LoVo (cell line): ENCODE measurements around the gene SPRR5.
A peak's percentile ranks its signal among the peaks of the same experiment; 100 is the strongest.

Experiments
- DNase-seq: peaks from one replicate; pipeline ENCODE4 v3.0.0-alpha.2; 2016; ENCODE audit warnings: low spot score

Gene SPRR5

DNA sequence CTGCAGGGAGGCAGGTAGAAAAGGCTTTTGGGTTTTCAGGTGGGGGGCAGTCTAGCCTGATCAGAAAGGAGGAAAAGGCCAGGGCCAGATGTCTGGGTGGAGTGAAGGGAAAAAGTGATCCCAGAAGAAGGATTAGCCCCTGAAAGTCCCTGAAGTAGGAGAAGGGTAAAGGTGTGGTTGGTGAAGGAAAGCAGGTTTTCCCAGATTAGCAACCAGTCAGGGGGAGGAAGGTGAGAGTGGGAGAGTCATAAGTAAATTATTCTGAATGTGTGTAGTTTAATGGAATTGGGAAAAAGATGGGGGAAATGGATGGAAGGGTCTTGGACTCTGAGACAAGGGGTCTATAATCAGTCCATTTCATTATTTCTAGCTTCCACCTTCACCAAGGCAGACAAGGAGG is 36.2 kb downstream of the SPRR5 start:
- no peak for DNase-seq

DNA sequence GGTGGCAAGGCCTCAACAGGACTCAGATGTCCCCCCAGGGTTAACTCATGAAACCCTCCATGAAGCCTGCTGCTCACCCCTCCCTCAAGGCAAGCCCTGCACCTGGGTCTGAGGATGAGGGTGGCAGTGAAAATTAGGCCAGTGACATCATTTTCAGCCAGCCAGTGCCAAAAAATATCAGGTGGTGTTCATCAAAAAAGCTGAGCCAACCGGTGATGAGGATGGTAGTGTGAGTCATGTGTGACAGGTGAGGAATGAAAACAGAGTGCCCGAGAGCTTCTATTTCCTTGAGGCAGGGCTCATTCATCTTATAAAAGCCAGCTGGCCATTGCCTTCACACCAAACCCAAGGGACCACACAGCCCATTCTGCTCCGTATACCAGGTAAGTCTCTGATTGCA is 36.7 kb downstream of the SPRR5 start, which contains the start of gene SPRR1A:
Gene SPRR1A, plus strand, starts transcription at position 339 of the 400 bp plus-strand sequence. CDS start 1,150 bp downstream, outside the sequence.
- DNase-seq: peak; percentile 1

DNA sequence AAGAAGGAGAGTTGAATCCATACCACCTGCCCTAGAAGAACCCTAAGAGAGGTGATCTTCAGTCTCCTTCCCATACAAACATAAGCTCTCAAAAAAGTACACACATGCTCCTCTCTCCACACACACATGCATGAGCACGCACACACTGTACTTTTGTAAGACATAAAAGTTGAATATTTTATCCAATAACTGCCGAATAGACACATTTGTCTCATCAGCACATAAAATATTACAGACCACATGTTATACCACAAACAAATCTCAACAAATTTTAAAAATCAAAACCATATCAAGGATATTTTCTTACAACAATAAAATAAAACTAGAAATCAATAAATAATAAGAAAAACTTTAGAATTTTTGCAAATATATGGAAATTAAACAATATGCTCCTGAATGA is 39.6 kb downstream of the SPRR5 start:
- DNase-seq: no peak

DNA sequence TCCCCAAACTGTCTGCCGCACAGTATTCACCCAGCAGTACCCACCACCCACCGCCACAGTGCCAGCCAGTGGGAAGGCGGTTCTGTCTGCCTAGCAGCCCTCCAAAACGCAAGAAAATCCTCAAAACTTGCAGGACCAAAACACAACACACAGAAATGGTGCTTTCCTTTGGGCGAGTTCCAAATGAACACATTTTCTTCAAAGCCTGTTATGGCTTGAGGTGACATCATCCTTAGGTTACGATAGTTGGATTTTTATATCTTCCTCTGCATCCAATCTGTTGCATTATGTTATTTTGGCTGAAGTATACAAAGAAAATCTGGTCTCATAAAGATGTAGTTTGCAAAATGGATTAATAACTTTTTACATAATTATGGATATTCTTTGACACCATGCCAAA is 46.2 kb downstream of the SPRR5 start:
- DNase-seq: no peak

DNA sequence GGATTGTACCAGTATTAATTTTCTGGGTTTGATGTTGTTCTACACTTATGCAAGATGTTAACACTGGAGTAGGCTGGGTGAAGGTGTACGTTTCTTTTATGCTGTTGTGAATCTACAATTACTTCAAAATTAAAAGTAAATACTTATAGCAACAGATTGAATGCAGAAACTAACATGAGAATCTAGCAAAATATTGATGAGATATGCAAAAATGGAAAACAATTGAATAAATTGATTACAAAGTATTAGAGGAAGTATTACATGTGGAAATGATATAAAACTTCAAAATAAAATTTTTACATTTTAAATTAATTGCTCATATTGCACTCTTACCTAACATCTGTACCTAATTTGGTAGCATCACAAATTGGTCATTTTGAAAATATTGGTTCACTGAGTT is 48.8 kb downstream of the SPRR5 start:
- DNase-seq: no peak

DNA sequence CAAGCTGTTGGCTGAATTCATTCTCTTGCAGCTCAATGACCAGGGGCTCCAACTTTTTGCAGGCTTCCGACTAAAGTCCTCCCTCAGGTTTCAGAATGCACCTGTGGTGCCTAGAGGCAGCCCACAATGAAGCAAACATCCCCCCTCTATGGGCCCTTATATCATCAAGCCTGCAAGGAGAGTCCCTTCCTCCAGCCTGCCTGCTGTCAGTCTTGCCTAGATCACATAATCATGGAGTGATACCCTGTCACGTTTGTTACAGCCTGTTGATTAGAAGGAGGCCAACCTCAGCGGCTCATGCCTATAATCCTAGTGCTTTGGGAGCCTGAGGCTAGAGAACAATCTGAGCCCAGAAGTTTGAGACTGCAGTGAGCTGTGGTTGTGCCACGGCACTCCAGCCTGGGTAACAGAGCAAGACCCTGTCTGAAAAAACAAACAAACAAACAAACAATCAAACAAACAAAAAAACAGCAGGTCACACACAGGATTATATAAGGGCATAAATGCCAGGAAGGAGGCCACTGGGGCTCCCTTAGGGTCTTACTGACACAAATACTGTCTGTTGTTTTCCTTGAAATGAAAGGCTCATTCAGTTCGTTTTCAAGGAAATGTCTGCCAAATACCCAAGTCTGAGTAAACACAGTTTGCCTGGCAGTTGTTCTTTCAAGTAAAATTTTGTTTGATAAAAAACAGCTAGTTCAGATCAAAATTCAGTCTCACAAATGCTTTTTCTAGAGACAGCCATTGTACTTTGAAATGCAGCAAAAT is 49.8 kb downstream of the SPRR5 start:
- no peak for DNase-seq

DNA sequence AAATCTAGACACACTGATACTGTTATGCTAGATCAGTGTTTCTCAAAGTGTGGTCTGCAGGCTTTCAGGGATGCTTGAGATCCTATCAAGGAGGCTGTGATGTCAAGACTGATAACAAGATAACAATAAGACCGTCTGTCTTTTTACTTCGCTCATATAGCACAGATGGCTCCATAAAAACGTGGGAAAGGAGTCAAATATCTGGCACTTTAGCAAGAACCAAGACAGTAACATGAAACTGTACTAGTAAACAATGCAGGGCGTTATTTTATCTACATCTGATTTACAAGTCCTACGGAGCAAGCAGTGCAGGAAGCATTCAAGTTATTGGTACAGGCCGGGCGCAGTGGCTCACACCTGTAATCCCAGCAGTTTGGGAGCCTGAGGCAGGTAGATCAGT is 50.9 kb downstream of the SPRR5 start:
- no peak for DNase-seq

DNA sequence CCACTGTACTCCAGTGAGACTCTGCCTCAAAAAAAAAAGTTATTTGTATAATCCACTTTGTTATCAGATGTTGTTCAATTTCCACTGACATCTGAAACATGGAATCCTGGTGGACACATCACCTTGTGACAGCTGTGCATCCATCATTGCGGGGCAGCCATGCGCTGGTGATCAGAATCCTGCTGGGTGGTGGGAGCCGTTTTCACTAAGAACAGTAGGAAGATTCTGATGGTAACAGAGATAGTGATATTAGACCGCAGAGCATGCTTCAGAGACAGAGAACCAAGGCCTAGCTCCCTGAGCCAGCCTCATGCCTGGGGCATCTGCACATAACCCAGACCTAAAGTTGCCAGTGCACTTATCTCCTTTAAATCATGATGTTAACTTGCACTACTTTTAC is 51.5 kb downstream of the SPRR5 start:
- no peak for DNase-seq
